Endothelial cell of umbilical vein (primary cell): ENCODE data around the gene IPO13.

Experiments used
- EZH2 ChIP-seq: IDR thresholded peaks from 2 replicates; pipeline ENCODE4 v1.6.1; 2012; ENCODE audit warnings: borderline replicate concordance, low read depth, mild to moderate bottlenecking, moderate library complexity, low read length, inconsistent platforms; ENCODE audit not compliant: severe bottlenecking
- FOS ChIP-seq: IDR thresholded peaks from 2 replicates; pipeline ENCODE4 v1.6.1; 2011; ENCODE audit warnings: mild to moderate bottlenecking, low read length, moderate library complexity, borderline replicate concordance; ENCODE audit not compliant: insufficient read depth
- MYC ChIP-seq: IDR thresholded peaks from one replicate; pipeline ENCODE4 v1.6.1; 2011; ENCODE audit warnings: mild to moderate bottlenecking, low read depth, low read length
- POLR2A ChIP-seq: IDR thresholded peaks from 2 replicates; pipeline ENCODE4 v1.6.1; 2012; ENCODE audit warnings: low read depth, mild to moderate bottlenecking, control low read depth, low read length
- POLR2AphosphoS5 ChIP-seq: IDR thresholded peaks from 2 replicates; pipeline ENCODE4 v1.6.1; 2012; ENCODE audit warnings: low read depth, mild to moderate bottlenecking, control low read depth, low read length, moderate library complexity; ENCODE audit not compliant: insufficient read depth
- TF ChIP-seq, protein P1 (sequence below), 2 donors: IDR thresholded peaks; 1 replicate in 1 of 2; 2 replicates in 1 of 2; pipeline ENCODE4 v1.5.1; 2011; ENCODE audit warnings: low read length in 2 of 2, mild to moderate bottlenecking in 2 of 2, moderate library complexity in 2 of 2, control low read depth in 1 of 2, inconsistent platforms in 1 of 2, low read depth in 1 of 2; ENCODE audit not compliant: insufficient read depth in 1 of 2; ENCODE audit errors: extremely low read depth in 1 of 2
- TF ChIP-seq, protein P2 (sequence below): IDR thresholded peaks from 2 replicates; pipeline ENCODE4 v1.6.1; 2011; ENCODE audit not compliant: insufficient read depth, insufficient read length

DNA sequence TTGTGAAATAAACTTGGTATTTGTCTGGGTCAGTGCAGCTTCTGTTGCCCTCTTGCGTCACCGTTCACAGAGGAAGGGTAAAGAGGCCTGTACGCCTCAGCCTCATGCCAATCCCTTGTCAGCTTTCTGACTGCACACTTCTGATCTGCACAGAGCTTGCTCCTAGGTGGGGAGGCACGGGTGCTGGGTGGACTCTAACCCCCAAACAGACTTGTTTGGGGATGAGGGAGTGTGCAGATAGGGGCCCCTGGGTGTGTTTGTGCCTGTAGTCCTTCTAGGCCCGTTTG is 31.5 kb downstream of the IPO13 start:
- TF ChIP-seq, protein P1, sequence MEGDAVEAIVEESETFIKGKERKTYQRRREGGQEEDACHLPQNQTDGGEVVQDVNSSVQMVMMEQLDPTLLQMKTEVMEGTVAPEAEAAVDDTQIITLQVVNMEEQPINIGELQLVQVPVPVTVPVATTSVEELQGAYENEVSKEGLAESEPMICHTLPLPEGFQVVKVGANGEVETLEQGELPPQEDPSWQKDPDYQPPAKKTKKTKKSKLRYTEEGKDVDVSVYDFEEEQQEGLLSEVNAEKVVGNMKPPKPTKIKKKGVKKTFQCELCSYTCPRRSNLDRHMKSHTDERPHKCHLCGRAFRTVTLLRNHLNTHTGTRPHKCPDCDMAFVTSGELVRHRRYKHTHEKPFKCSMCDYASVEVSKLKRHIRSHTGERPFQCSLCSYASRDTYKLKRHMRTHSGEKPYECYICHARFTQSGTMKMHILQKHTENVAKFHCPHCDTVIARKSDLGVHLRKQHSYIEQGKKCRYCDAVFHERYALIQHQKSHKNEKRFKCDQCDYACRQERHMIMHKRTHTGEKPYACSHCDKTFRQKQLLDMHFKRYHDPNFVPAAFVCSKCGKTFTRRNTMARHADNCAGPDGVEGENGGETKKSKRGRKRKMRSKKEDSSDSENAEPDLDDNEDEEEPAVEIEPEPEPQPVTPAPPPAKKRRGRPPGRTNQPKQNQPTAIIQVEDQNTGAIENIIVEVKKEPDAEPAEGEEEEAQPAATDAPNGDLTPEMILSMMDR (IDR thresholded peaks at IDR 0.05; ENCODE audit: extremely low read depth in 1 of 2, insufficient read depth in 1 of 2, low read depth in 1 of 2, low read length in 2 of 2): no peak
- TF ChIP-seq POLR2AphosphoS5: no peak
- no peak for TF ChIP-seq POLR2A
- TF ChIP-seq EZH2: no peak
- TF ChIP-seq MYC: no peak
- TF ChIP-seq, protein P2, sequence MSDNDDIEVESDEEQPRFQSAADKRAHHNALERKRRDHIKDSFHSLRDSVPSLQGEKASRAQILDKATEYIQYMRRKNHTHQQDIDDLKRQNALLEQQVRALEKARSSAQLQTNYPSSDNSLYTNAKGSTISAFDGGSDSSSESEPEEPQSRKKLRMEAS: no peak
- no peak for TF ChIP-seq FOS
